ENCODE results near the gene HCN2. TPM values are rescaled to one million over a fixed set of nuclear protein-coding genes. Genes with fewer than 3 reads are reported as not detected.

HCN2 gene
- total RNA-seq, 1 experiment from 2014 or later, result 9.2 TPM

- POLR2A ChIA-PET, result interaction anchor here (1.3 kb wide), 1 partner anchor 78 kb away, joined by 3 read pairs; no protein-coding TSS in a partner anchor
- H3K4me1 Mint-ChIP-seq, result peaks cover 20% of the 10 kb centered on the region
- H3K4me3 Mint-ChIP-seq, result peak overlapping the region; percentile 82
- DNase-seq (ENCODE audit: low spot score) (peak; percentile 46), ATAC-seq (no peak)
- H3K36me3 Mint-ChIP-seq, result no peaks in the 10 kb centered on the region
- peak overlapping the region; percentile 86 for H3K27ac Mint-ChIP-seq
- H3K9me3 Mint-ChIP-seq, result no peaks in the 10 kb centered on the region
- peaks cover 21% of the 10 kb centered on the region for H3K27me3 Mint-ChIP-seq (ENCODE audit: low read depth)
- CTCF ChIA-PET, result interaction anchor here (0.8 to 1.8 kb wide), 10 partner anchors 15 to 79 kb away, joined by 3 to 26 read pairs (median 5); no protein-coding TSS in a partner anchor
- TF ChIP-seq FOXK1 (CRISPR knock-in tag; IDR thresholded peaks at IDR 0.05) (peak; percentile 58; the same call in 1 of the 2 replicates), ATF6 (CRISPR knock-in tag; IDR thresholded peaks at IDR 0.05) (no peak), ZBTB43 (CRISPR knock-in tag; IDR thresholded peaks at IDR 0.05) (peak; percentile 68; the same call in 1 of the 2 replicates), NFE2L1 (CRISPR knock-in tag; IDR thresholded peaks at IDR 0.05) (0 out of 2 replicates have a peak, but pooled peaks have one; percentile 10), JUN (CRISPR knock-in tag; IDR thresholded peaks at IDR 0.05) (peak; percentile 39; the same call in 1 of the 2 replicates), ZSCAN18 (CRISPR knock-in tag; IDR thresholded peaks at IDR 0.05) (no peak), ZNF671 (CRISPR knock-in tag; IDR thresholded peaks at IDR 0.05) (no peak), AR (CRISPR knock-in tag; IDR thresholded peaks at IDR 0.05) (no peak), AFF4 (CRISPR knock-in tag; IDR thresholded peaks at IDR 0.05; ENCODE audit: borderline replicate concordance) (no peak; the same call in 1 of the 2 replicates), FOXP4 (CRISPR knock-in tag; IDR thresholded peaks at IDR 0.05) (no peak), MAX (CRISPR knock-in tag; IDR thresholded peaks at IDR 0.05) (no peak; the same call in 1 of the 2 replicates), RELA (CRISPR knock-in tag; IDR thresholded peaks at IDR 0.05; ENCODE audit: borderline replicate concordance) (no peak), ESRRA (CRISPR knock-in tag; IDR thresholded peaks at IDR 0.05; ENCODE audit: borderline replicate concordance) (peak; percentile 16; the same call in 1 of the 2 replicates), NFYB (CRISPR knock-in tag; conservative IDR thresholded peaks at IDR 0.05; ENCODE audit: low read depth) (no peak), ARID4B (CRISPR knock-in tag; IDR thresholded peaks at IDR 0.05; ENCODE audit: borderline replicate concordance) (0 out of 2 replicates have a peak, but pooled peaks have one; percentile 49)
Measured at GRCh38 chr19:662207-662961, 72.7 kb downstream of the HCN2 start.

Measured in WTC11 (cell line).